Esophagus squamous epithelium (tissue), 4 donors: ENCODE results near the gene DTWD1.
"Not testable (repeated sequence)": the region's sequence is repeated elsewhere in the genome, so short reads cannot be mapped to it uniquely, and the experiment has no call there.

ENCODE experiments used
- CTCF ChIP-seq, 6 experiments: fragments of 450-650 bp in 4 of 6; fragments of 200-600 bp in 2 of 6; sonication (generic) in 2 of 6; IDR thresholded peaks; one replicate each; pipeline ENCODE4 v1.5.1; 2016 to 2019; ENCODE audit warnings: antibody characterized with exemption in 6 of 6, mild to moderate bottlenecking in 4 of 6, moderate library complexity in 4 of 6
- POLR2A ChIP-seq, 4 donors: fragments of 450-650 bp; IDR thresholded peaks; one replicate each; pipeline ENCODE4 v1.6.1; 2017; ENCODE audit warnings: antibody characterized with exemption in 4 of 4, mild to moderate bottlenecking in 4 of 4, moderate library complexity in 3 of 4

DNA sequence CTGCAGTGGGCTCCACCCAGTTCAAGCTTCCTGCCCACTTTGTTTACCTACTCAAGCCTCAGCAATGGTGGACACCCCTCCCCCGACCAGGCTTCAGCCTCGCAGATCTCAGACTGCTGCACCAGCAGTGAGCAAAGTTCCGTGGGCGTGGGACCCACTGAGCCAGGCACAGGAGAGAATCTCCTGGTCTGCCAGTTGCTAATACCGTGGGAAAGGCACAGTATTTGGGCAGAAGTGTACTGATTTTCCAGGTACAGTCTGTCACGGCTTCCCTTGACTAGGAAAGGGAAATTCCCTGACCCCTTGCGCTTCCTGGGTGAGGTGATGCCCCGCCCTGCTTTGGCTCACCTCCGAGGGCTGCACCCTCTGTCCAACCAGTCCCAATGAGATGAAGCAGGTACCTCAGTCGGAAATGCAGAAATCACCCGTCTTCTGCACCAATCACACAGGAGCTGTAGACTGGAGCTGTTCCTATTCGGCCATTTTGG is 28.0 kb upstream of the DTWD1 start:
- not testable (repeated sequence) for TF ChIP-seq CTCF, POLR2A (IDR thresholded peaks at IDR 0.05)
